ENCODE measurements around the gene FLT1. TPM values are rescaled to one million over a fixed set of nuclear protein-coding genes. Genes with fewer than 3 reads are reported as not detected.

Gene FLT1
- total RNA-seq, 1 donor from 2014 or later: 6.5 TPM

GRCh38 chr13:28485996-28486543 lies 8.9 kb downstream of the FLT1 start:
- Mint-ChIP-seq H3K4me1 (no peaks in the 10 kb centered on the region), H3K36me3 (no peaks in the 10 kb centered on the region), H3K9me3 (no peaks in the 10 kb centered on the region), H3K4me3 (no peak overlapping the region), H3K27ac (no peak overlapping the region), H3K27me3 (ENCODE audit: low read depth) (peaks cover 52% of the 10 kb centered on the region)
- no peak for TF ChIP-seq CTCF (IDR thresholded peaks at IDR 0.05; ENCODE audit: unreplicated experiment)
- no peak for DNase-seq (ENCODE audit: low spot score in 2 of 2, unreplicated experiment in 2 of 2)

- Mint-ChIP-seq H3K4me1 (no peaks in the 10 kb centered on the region), H3K4me3 (no peak overlapping the region), H3K9me3 (no peaks in the 10 kb centered on the region), H3K27ac (no peak overlapping the region), H3K27me3 (ENCODE audit: low read depth) (peaks cover 47% of the 10 kb centered on the region), H3K36me3 (no peaks in the 10 kb centered on the region)
- no peak for DNase-seq (ENCODE audit: low spot score in 2 of 2, unreplicated experiment in 2 of 2)
- TF ChIP-seq CTCF (IDR thresholded peaks at IDR 0.05; ENCODE audit: unreplicated experiment): no peak
Observed at GRCh38 chr13:28485551-28485950, 9.4 kb downstream of the FLT1 start.

GRCh38 chr13:28485097-28485496 lies 9.8 kb downstream of the FLT1 start:
- Mint-ChIP-seq H3K27me3 (ENCODE audit: low read depth) (peaks cover 42% of the 10 kb centered on the region), H3K4me1 (no peaks in the 10 kb centered on the region), H3K4me3 (no peak overlapping the region), H3K27ac (no peak overlapping the region), H3K9me3 (no peaks in the 10 kb centered on the region), H3K36me3 (no peaks in the 10 kb centered on the region)
- TF ChIP-seq CTCF (IDR thresholded peaks at IDR 0.05; ENCODE audit: unreplicated experiment): no peak
- DNase-seq (ENCODE audit: low spot score in 2 of 2, unreplicated experiment in 2 of 2): no peak

GRCh38 chr13:28483313-28483931 lies 11.5 kb downstream of the FLT1 start:
- no peak for TF ChIP-seq CTCF (IDR thresholded peaks at IDR 0.05; ENCODE audit: unreplicated experiment)
- Mint-ChIP-seq H3K9me3 (no peaks in the 10 kb centered on the region), H3K4me3 (no peak overlapping the region), H3K36me3 (no peaks in the 10 kb centered on the region), H3K4me1 (no peaks in the 10 kb centered on the region), H3K27ac (no peak overlapping the region), H3K27me3 (ENCODE audit: low read depth) (peaks cover 26% of the 10 kb centered on the region)
- no peak for DNase-seq (ENCODE audit: low spot score in 2 of 2, unreplicated experiment in 2 of 2)

- Mint-ChIP-seq H3K4me3 (no peak overlapping the region), H3K36me3 (no peaks in the 10 kb centered on the region), H3K9me3 (no peaks in the 10 kb centered on the region), H3K4me1 (peaks cover 11% of the 10 kb centered on the region), H3K27me3 (ENCODE audit: low read depth) (peaks cover 11% of the 10 kb centered on the region), H3K27ac (no peak overlapping the region)
- no peak for DNase-seq (ENCODE audit: low spot score in 2 of 2, unreplicated experiment in 2 of 2)
- TF ChIP-seq CTCF (IDR thresholded peaks at IDR 0.05; ENCODE audit: unreplicated experiment): no peak
Observed at GRCh38 chr13:28479005-28479404, 15.9 kb downstream of the FLT1 start.

Data from mesothelial cell of epicardium (in vitro differentiated cells).